Esophagus squamous epithelium (tissue), 4 donors: ENCODE results near the gene PANK4.

Experiments
- POLR2A ChIP-seq, 4 donors: fragments of 450-650 bp; IDR thresholded peaks; one replicate each; pipeline ENCODE4 v1.6.1; 2017; ENCODE audit warnings: antibody characterized with exemption in 4 of 4, mild to moderate bottlenecking in 4 of 4, moderate library complexity in 3 of 4
- TF ChIP-seq, protein P1 (sequence below), 6 experiments: fragments of 450-650 bp in 4 of 6; fragments of 200-600 bp in 2 of 6; sonication (generic) in 2 of 6; IDR thresholded peaks; one replicate each; pipeline ENCODE4 v1.5.1; 2016 to 2019; ENCODE audit warnings: antibody characterized with exemption in 6 of 6, mild to moderate bottlenecking in 4 of 6, moderate library complexity in 4 of 6

DNA sequence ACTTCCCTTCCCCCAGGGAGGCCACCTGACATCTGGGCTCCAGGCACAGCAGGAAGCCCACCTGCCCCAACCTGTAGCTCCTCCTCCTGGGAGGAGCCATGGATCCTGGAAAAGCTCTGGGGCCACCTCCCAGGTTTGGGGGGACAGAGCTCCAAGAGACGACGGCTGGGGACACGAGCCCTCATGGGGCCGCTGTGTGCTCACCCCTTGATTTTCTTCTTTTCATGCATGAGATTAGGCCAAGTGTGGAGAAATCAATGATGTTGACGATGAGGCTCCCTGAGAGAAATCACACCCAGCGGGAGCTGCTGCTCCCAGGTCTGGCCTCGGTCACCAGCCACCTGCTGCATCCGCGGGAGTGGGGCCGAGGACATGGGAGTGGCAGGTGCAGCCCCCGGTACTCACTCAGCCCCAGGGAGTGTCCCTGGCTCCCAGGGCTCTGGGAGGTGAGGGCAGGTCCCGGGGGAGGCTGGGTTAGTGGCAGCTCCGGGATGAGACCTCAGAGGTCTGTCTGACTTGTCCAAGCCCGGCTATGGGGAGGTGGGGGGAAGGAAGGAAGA is 38.5 kb upstream of the PANK4 start:
- TF ChIP-seq, protein P1, sequence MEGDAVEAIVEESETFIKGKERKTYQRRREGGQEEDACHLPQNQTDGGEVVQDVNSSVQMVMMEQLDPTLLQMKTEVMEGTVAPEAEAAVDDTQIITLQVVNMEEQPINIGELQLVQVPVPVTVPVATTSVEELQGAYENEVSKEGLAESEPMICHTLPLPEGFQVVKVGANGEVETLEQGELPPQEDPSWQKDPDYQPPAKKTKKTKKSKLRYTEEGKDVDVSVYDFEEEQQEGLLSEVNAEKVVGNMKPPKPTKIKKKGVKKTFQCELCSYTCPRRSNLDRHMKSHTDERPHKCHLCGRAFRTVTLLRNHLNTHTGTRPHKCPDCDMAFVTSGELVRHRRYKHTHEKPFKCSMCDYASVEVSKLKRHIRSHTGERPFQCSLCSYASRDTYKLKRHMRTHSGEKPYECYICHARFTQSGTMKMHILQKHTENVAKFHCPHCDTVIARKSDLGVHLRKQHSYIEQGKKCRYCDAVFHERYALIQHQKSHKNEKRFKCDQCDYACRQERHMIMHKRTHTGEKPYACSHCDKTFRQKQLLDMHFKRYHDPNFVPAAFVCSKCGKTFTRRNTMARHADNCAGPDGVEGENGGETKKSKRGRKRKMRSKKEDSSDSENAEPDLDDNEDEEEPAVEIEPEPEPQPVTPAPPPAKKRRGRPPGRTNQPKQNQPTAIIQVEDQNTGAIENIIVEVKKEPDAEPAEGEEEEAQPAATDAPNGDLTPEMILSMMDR (IDR thresholded peaks at IDR 0.05) = no peak
- no peak for TF ChIP-seq POLR2A (IDR thresholded peaks at IDR 0.05)
